Coronary artery (tissue), 2 donors: ENCODE data around the gene RPL37.
"Not testable (repeated sequence)": the region's sequence is repeated elsewhere in the genome, so short reads cannot be mapped to it uniquely, and the experiment has no call there.

Source experiments
- DNase-seq: peaks from one replicate; pipeline ENCODE4 v3.0.0-alpha.2; 2017; ENCODE audit warnings: low spot score
- H3K27ac ChIP-seq, 2 donors: fragments of 200-600 bp; sonication (generic); one replicate each; pipeline ENCODE4 v1.5.1; 2016 to 2019
- H3K4me3 ChIP-seq: fragments of 200-600 bp; sonication (generic); 2 replicates; pipeline ENCODE4 v1.5.1; 2016; ENCODE audit warnings: mild to moderate bottlenecking, moderate library complexity
- CTCF ChIP-seq: fragments of 200-600 bp; sonication (generic); IDR thresholded peaks from one replicate; pipeline ENCODE4 v1.5.1; 2019; ENCODE audit warnings: antibody characterized with exemption

RPL37 gene

GRCh38 chr5:40790947-40791593 lies 44.0 kb downstream of the RPL37 start:
- no peak for TF ChIP-seq CTCF
- Histone ChIP-seq H3K4me3 (no peak overlapping the region), H3K27ac (no peak overlapping the region)
- no peak for DNase-seq

- not testable (repeated sequence) for DNase-seq, H3K4me3 ChIP-seq, H3K27ac ChIP-seq
Observed at GRCh38 chr5:40788941-40789340, 46.1 kb downstream of the RPL37 start.

- Histone ChIP-seq H3K27ac (no peak overlapping the region), H3K4me3 (no peak overlapping the region)
- DNase-seq: no peak
- TF ChIP-seq CTCF: no peak
Observed at GRCh38 chr5:40787986-40788385, 47.0 kb downstream of the RPL37 start.

- not testable (repeated sequence) for DNase-seq, H3K27ac ChIP-seq, H3K4me3 ChIP-seq
Observed at GRCh38 chr5:40786664-40787063, 48.4 kb downstream of the RPL37 start.

- DNase-seq: no peak
- no peak overlapping the region for H3K4me3 ChIP-seq
- H3K27ac ChIP-seq: no peak overlapping the region
- no peak for TF ChIP-seq CTCF
Observed at GRCh38 chr5:40784916-40785315, 50.1 kb downstream of the RPL37 start.

GRCh38 chr5:40784027-40784653 lies 50.9 kb downstream of the RPL37 start:
- DNase-seq: no peak
- H3K27ac ChIP-seq: no peak overlapping the region
- no peak for TF ChIP-seq CTCF
- H3K4me3 ChIP-seq: no peak overlapping the region

- TF ChIP-seq CTCF: no peak
- no peak for DNase-seq
- Histone ChIP-seq H3K4me3 (no peak overlapping the region), H3K27ac (no peak overlapping the region)
Observed at GRCh38 chr5:40781843-40782409, 53.1 kb downstream of the RPL37 start.

GRCh38 chr5:40780858-40781257 lies 54.2 kb downstream of the RPL37 start:
- no peak overlapping the region for H3K27ac ChIP-seq
- no peak for DNase-seq
- H3K4me3 ChIP-seq: no peak overlapping the region
- TF ChIP-seq CTCF: no peak
